Left ventricle myocardium superior (tissue), 1 donor: Measurements from ENCODE around the gene ZCCHC24. TPM values are rescaled to one million over a fixed set of nuclear protein-coding genes. Genes with fewer than 3 reads are reported as not detected.

Experiments used
- ATAC-seq: fragments of 200-7000 bp; cut with Tn5 transposase; one replicate; pipeline ENCODE4 v1.9.1; 2020; ENCODE audit warnings: mild to moderate bottlenecking, moderate library complexity
- DNase-seq: peaks from one replicate; pipeline ENCODE4 v3.0.0-alpha.2; 2020
- intact Hi-C: fragments of 100-400 bp; cut with micrococcal nuclease; formaldehyde crosslinking; loops from one replicate; pipeline ENCODE4 v1.11.0; 2022
- total RNA-seq: library from RNA; stranded (reverse); fragmentation: NEBNext Ultra II Directional; extraction: Animal tissue kit (Norgen Biotek cat#: 25700); gene quantifications from one replicate; pipeline ENCODE4 v1.2.1, GENCODE V29; 2021
- donor health status: DM: no; HTN: yes; CAD: no; lungs with severe emphysema.

The ZCCHC24 gene
- total RNA-seq, 1 donor from 2014 or later = 49.0 TPM

DNA sequence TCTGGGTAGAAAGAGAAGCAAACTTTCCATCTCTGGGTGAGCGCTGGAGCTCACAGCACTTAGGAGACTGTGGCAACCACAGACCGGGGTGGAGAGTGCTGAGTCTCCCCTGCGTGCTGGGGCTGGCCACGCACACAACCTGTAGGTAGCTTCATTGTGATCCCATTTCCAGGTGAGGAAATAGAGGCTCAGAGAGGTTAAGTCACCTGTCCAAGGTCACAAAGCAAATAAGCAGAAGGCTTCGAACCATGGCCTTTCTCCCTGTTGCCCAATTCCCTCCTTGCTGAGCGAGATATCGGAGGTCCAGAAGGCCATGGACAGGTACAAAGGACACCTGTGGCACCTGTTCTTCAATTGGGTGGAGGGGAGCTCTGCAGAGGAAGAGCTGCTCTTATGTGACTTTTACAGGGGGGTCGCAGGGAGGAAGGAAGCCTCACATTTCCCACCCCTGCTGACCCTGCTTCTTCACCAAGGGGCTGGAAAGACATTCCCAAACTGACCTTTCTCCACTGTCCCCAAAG is 39.4 kb downstream of the ZCCHC24 start:
- no peak for DNase-seq
- no peak for ATAC-seq
- intact Hi-C loops = no loop called here

DNA sequence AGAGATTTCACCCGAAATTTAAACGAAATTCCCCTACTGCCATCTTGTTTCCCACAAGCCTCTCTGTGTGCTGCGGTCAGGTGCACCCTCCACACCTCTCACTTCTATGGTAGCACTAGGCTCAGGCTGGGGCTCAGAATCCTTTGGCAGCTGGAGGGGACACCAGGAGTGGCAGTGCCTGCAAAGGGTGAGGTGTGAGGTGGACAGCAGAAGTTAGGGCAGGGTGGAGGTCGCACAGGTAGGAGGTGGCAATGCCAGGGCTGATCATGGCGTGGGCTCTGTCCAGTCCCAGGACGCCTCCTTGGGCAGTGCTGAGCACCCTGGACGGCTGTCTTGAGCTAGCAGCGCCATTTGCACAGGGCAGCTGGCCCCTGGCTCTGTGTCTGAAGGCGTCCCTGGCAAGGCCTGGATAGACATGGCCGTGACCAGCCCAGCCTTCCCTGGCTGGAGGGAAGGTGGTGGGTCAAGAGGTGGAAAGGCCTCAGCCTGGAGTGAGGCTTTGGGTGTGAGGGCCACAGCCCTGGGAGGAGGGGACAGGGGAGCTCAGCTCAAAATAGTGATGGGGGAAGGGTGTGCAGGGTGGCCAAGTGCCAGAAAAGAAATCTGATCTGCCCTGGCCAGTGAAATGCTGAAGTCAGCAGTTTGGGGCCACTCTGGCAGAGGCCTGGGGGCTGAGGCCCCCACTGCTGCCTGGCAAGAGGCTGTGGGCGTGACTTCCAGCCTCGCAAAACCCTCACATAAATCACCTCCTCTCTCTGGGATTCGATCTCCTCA is 40.0 kb downstream of the ZCCHC24 start:
- DNase-seq (no peak), ATAC-seq (no peak)
- intact Hi-C loops = no loop called here

DNA sequence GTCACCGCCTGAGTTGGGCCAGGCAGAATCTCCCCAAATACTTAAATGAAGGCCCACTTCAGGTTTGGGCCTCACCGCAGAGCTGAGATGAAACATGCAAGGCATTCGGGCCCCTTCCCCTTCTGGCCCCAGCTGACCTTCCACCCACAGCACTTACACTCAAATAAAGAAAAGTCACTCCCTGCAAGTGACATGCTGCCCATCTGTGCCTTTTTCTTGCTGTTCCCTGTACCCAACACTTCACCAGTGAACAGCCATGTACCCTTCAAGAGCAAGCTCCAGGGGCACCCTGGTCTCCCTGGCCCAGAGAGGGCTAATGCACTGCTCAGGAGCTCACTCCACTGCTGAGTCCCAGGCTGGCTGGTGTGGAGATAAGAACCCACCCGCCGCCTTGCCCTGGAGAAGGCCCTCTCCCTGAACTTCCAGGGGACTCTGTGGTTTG is 40.7 kb downstream of the ZCCHC24 start:
- DNase-seq (no peak), ATAC-seq (no peak)
- intact Hi-C loops = no loop called here

DNA sequence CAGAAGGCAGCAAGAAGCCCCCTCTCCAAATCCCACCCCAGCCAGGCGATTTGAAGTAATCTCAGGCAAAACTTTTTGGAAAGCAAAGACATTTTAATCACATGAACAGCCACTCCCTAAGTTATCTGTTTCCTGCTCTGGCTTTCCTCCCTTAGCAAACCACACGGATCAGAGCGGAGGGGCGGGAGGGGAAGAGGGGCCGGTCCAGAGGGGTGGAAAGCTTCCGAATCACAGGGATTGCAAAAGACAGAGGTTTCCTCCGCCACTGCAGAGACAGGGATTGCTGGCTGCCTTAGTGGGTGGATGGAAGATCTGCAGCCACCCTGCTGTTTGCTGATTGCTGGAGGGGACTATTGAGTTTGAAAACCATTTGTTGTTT is 41.2 kb downstream of the ZCCHC24 start:
- intact Hi-C loops = no loop called here
- DNase-seq = peak; percentile 75
- peak; percentile 54 for ATAC-seq

DNA sequence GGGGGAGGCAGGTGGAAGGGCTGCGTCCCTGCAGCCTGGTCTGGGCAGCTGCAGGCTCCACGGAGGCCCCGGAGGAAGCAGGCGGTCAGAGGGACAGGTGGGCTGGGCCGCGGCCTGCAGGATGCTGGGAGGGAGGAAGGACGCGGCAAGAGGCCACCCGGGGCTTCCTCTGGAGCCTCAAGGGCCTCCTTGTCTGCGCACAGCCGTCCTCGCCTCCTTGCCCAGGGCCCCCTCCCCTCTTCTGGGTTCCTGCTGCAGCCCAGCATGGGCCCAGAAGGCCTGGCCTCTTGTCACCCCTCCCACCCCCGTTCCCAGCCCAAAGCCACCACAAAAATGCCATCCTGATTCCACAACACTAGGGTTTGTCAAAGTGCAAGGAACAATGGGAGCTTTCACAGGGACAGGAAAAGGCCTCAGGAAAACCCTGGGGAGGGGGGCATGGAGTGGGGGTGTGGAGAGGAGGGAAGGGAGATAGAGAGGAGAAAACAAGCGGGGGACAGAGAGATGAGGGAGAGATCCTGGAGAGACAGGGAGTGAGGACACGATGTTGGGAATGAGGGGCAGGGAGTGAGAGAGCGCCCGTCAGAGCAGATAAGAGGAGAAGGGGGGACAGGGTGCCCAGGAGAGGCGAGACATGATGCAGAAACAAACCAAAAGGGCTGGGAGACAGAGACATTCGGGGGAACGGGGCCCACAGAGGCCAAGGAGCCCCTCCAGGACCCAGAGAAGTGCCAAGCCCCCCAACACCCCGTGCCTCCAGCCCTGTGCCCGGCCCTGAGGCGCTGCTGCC is 41.8 kb downstream of the ZCCHC24 start:
- peak; percentile 11 for ATAC-seq
- intact Hi-C loops = no loop called here
- peak; percentile 73 for DNase-seq

DNA sequence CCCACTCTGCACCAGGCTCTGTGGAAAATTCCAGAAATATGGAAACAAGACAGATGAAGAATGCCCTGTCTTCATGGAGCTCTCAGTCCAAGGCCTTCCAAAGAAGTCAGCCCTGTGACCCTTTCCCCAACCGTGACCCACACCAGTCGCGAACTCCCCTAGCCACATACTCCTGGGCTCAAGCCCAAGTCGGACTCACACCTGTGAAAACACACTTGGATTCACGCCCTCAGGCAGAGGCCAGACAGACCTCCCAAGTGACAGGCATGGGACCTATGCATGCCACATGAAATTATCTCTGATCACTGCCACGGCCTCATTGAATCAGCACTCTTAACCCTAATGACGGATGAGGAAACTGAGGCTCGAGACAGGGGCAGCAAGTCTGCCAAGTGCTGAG is 42.5 kb downstream of the ZCCHC24 start:
- intact Hi-C loops = no loop called here
- DNase-seq (no peak), ATAC-seq (no peak)

DNA sequence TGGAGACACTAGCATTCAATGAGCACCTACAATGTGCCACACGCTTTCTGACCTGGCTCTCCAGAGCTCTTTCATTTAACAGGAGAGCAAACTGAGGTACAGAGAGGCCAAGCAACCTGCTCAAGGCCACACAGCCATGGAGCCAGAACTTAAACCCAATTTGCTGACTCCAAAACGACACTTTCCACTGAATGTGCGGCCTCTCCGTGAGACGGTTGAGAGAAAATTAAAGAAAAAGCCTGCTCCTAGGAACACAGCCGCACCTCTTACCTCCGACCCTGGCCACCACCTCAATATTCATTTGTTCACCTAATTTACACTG is 42.8 kb downstream of the ZCCHC24 start:
- intact Hi-C loops = no loop called here
- DNase-seq (no peak), ATAC-seq (no peak)

DNA sequence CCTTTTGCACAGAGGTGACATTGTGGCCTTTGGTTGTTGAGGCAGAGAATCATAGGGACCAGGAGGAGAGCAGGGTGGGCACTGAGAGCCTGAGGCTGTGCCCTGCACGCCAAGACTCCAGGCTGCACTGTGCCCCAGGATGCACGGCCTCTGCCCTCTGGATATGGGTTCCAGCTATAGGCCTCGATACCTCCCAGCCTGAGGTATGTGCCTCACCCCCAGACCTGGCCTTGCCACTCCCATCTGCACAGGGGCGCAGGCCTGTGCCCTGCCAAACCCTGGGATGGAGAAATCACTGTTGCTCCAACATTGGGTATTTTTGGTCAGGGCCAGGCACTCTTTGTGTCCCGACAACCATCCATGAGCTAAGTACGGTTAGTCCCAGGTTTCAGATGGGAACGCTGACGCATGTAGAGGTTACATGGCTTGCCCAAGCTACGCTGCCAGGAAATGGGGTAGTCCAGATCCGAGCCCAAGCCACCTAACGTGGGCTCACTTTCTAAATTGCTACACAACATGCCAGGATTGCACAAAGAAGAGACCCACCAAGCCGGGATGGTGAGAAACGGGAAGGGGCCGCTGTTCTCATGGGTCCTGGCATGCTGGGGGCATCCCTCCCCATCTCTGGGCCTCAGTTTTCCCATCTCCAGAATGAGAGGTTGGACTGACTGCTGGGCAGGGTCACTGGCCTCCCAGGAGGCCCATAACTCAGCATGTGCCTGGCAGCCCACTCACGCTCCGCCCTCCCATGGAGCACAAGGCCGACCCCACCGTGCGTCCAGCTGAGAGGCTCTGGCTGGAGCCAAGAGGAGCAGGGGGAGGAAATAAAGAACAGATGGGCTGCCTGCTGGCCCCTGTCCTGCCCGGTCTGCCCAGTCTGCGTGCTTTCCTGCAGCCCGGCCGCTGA is 44.2 kb downstream of the ZCCHC24 start:
- intact Hi-C loops = no loop called here
- DNase-seq = peak; percentile 84
- ATAC-seq = peak; percentile 14

DNA sequence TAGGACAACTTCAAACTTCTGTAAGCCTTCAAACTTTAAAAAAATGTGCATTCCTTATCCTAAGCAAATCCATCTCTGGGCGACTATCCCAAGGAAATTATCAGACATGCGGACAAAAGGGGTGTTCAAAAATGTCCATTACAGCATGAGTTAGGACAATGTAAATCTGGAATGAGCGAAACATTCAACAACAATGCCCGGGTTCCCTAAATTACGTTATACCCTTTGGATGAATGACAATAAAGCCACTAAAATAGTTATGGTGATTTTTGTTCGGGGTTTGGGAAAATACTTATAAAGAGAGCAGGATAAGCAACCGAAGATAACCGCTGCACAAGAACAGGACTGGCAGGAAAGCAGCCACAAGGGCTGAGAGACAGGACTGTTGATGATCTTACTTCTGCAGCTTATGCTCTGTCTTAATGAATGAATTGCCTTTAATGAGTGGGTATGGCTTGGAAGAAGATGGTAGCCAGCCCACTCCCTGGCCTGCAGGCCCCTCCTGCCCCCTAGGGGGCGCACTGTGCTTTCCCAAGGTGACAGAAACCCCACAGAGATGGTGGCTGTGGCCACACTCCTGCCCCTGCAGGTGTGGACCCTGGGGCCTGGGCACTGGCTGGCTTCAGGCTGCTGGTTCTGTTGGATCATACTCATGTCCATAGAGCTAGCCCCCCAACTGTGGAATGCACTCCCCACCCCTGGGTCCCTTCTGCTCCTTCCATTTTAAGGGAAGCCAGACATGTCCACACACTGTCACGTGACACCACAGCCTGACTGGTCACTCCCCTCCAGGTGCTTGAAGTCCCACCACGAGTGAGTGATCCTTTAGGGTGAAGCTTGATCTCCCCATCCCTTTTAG is 45.0 kb downstream of the ZCCHC24 start:
- DNase-seq = peak; percentile 73
- intact Hi-C loops = no loop called here
- no peak for ATAC-seq

DNA sequence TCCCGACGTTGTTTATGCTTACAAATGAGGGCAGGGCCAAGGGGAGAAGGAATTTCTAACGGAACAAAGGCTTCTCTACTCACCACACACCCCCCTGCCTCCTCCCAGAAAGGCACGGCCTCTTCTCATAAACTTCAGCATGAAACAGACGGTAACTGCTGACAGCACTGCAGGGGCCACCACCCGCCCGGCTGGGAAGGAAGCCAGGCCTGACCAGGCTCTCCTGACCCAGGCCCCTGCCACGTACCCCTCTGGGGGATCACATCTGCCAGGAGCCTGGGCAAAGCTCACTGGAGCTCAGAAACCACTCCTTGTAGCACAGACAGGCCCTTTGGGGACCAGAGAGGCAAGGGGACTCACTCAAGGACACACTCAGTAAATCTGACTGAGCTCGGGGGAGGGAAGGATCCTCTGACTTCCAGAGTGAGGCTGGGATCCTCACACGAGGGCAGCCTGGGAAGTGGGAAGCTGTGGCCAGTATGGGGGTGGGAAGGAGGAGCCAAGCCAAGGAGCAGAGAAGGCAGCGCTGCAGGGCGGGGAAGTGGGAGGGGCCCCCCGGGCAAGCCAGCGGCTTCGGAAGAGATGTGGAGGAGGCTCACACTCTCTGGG is 46.1 kb downstream of the ZCCHC24 start:
- intact Hi-C loops = loop anchor here (10.0 kb wide), 1 partner anchor 45 kb away; the partner anchor contains the start of gene ZCCHC24
- peak; percentile 92 for DNase-seq
- peak; percentile 77 for ATAC-seq

DNA sequence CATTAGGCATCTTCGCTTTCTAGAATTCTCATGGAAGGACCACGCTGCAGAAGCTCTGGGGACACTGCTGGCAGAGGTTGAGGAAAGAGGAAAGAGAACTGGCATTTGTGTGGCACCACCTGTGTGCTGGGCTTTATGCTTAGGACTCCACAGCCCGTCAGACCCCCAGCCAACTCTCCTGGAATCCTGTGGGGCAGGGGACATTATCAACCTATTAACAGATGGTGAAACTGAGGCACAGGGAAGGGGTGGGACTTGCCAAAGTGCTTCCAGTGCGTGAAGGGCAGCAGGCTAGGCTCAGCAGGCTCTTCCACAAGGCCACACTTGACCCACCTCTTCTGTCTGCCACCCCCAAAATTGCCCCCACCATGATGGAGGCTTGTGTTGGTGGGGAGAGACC is 46.8 kb downstream of the ZCCHC24 start:
- intact Hi-C loops = loop anchor here (10.0 kb wide), 1 partner anchor 46 kb away; the partner anchor contains the start of gene ZCCHC24
- DNase-seq = no peak
- no peak for ATAC-seq

DNA sequence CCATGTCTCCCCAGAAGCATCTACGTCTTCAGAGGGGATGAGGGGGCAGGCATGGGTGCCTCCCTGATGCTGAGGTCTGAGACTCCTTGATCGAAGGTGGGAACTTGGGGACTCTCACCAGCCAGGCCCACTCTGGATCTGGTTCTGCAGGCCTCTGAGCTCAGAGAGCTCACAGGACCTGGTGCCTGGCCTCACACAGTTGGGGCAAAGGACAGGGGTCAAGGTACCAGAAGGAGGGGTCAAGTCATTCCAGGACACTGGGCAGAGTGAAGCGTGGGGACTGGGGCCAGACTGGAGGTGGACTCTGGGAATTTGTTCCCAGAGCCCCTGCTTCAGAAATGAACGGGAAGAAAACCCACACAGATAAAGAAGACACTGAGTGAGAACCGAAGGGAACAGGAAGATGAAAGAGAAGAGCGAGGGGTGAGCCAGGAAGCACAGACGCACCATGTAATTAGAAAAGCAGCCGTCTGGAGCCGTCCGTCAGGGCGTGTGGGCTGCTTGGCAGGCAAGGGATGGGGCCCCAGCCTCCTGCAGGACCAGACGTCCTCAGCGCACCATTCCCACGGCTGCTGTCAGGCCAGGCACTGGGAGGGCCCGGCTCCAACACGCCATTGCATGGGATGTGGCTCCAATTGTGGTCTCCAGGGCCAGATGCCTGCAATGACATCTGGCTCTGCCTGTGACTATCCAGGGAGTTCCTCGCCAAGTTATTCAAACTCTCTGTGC is 47.7 kb downstream of the ZCCHC24 start:
- intact Hi-C loops = loop anchor here (10.0 kb wide), 1 partner anchor 47 kb away; the partner anchor contains the start of gene ZCCHC24
- ATAC-seq (peak; percentile 34), DNase-seq (peak; percentile 81)

DNA sequence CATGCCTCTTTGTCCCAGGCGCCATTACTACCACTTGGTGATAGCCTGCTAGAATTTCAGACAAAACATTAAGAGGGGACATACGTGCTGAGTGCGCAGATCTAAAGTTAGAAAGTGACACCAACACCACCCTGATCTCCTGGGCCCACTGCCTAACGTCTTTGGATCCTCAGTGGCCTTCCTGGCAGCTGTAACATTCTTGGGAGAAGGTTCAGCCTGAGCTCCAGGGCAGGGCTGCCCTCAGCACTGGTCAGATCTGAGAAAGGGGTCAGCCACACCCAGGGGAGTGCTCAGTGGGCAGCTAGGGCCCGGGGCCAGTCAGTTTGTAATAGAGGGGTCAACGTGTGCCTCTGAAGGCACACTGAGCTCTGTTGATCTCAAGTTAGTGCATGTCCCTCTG is 48.4 kb downstream of the ZCCHC24 start:
- intact Hi-C loops = loop anchor here (10.0 kb wide), 1 partner anchor 48 kb away; the partner anchor contains the start of gene ZCCHC24

DNA sequence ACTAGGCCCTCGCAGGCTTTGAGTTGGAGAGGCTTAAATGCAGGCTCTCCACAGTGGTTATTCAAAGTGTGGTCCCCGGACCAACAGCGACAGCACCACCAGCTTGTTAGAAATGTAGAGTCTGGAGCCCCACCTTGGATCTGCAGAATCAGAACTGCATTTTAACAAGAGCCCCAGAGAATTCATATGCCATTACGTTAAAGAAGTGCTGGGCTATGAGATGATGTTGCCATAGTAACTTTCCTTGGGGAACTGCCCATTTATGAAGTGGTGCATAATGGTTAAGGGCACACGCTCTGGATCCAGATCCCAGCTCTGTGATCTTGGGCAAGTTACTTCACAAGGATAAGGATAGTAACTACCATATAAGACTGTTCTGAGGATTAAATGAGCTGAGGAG is 48.9 kb downstream of the ZCCHC24 start:
- DNase-seq (peak; percentile 16), ATAC-seq (no peak)
- intact Hi-C loops = loop anchor here (10.0 kb wide), 1 partner anchor 48 kb away; the partner anchor contains the start of gene ZCCHC24

More for the DNA sequence above, 48.4 kb downstream of the ZCCHC24 start:
- no peak for ATAC-seq
- peak; percentile 24 for DNase-seq

DNA sequence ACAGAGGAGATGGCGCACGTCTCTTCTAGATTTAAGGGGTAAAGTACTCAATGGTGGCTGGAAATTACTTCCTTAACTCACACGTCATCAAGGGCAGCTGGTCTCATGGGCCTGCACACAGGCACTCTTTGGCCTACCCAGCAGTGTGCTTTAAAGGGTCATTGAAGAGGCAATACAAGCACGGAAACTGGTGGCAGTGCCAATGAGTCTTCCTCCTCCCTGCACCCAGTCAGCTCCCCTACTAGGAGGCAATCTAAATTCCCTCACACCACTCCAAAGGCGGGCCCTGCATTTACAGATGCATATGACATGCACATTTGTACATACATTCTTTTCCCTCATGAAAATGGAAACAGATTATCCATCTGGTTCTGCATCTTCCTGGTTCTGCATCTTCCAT is 50.8 kb downstream of the ZCCHC24 start:
- ATAC-seq (no peak), DNase-seq (peak; percentile 6)
- intact Hi-C loops = loop anchor here (10.0 kb wide), 1 partner anchor 50 kb away; the partner anchor contains the start of gene ZCCHC24

DNA sequence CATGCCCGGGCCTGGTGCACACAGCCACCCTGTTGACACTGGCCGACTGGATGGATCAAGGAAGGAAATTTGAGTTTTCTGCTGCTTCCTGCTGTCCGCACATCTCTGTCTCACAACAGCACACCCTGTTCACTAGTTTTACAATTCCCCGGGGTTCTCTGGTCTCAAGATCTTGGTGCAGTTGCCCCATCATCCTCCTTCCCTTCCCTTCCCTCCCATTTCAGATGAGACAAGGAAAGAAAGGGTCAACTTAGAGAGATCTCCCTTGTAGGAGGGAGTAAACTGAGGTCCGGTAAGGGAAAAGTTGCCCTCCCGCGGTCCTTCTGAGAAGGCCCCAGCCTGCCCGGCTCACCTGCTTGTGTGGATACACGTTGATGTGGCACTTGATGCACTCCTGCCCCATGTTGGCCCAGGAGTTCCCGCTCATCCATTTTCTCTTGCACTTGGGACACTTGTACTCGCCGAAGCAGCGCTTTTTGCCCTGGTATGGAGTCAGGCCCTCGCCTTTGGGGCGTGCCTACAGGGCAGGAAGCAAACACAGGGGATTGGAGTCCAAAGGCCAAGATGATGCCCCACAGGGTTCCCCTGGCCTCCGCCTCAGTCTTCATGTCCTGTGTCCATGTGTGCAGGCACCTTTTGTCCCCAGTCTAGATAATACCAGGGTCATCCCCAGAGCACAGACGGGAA is 51.4 kb downstream of the ZCCHC24 start:
- intact Hi-C loops = loop anchor here (10.0 kb wide), 1 partner anchor 51 kb away; the partner anchor contains the start of gene ZCCHC24
- ATAC-seq (no peak), DNase-seq (peak; percentile 14)
